ENCODE data around the gene CATSPERZ. TPM values are rescaled to one million over a fixed set of nuclear protein-coding genes. Genes with fewer than 3 reads are reported as not detected.
A peak's percentile ranks its signal among the peaks of the same experiment; 100 is the strongest.

Gene CATSPERZ
- total and polyA plus RNA-seq, 2 of the 13 experiments (the other 11 are each of a cell fraction or from before 2014, with no cell fraction given), result 0.22 to 0.48 TPM

- TF ChIP-seq REST (IDR thresholded peaks at IDR 0.05; ENCODE audit: borderline replicate concordance in 1 of 2, low read depth in 1 of 2, low read length in 2 of 2), result no peak
- no peak for TF ChIP-seq SOX13 (IDR thresholded peaks at IDR 0.05)
- TF ChIP-seq SOX13 (CRISPR knock-in tag; conservative IDR thresholded peaks at IDR 0.05 in 1 of 2, IDR thresholded peaks at IDR 0.05 in 1 of 2), result no peak
- no peak for TF ChIP-seq PHB2 (IDR thresholded peaks at IDR 0.05; ENCODE audit: partially characterized antibody)
- no peak for TF ChIP-seq SRSF4 (IDR thresholded peaks at IDR 0.05; ENCODE audit: low read depth, low read length, poor library complexity, severe bottlenecking)
- no peak for TF ChIP-seq SALL1 (CRISPR knock-in tag; IDR thresholded peaks at IDR 0.05)
- no peak for TF ChIP-seq ZBTB37 (CRISPR knock-in tag; IDR thresholded peaks at IDR 0.05)
- TF ChIP-seq RBM39 (IDR thresholded peaks at IDR 0.05; ENCODE audit: low read depth, low read length, poor library complexity, severe bottlenecking), result peak; percentile 37
- no peak for TF ChIP-seq MEIS1 (CRISPR knock-in tag; IDR thresholded peaks at IDR 0.05; ENCODE audit: borderline replicate concordance)
- no peak for TF ChIP-seq DR1 (CRISPR knock-in tag; IDR thresholded peaks at IDR 0.05)
- no peak for TF ChIP-seq ARHGAP35 (CRISPR knock-in tag; IDR thresholded peaks at IDR 0.05; ENCODE audit: borderline replicate concordance)
- no peak for TF ChIP-seq CREB3 (CRISPR knock-in tag; IDR thresholded peaks at IDR 0.05)
- TF ChIP-seq KLF9 (CRISPR knock-in tag; IDR thresholded peaks at IDR 0.05; ENCODE audit: low read depth), result no peak
- no peak for TF ChIP-seq DMTF1 (CRISPR knock-in tag; IDR thresholded peaks at IDR 0.05)
- no peak; the same call in 1 of the 2 replicates for TF ChIP-seq REPIN1 (CRISPR knock-in tag; IDR thresholded peaks at IDR 0.05; ENCODE audit: borderline replicate concordance, low read depth)
- no peak for TF ChIP-seq ZNF564 (CRISPR knock-in tag; IDR thresholded peaks at IDR 0.05)
- TF ChIP-seq SNAPC2 (CRISPR knock-in tag; IDR thresholded peaks at IDR 0.05), result no peak
- no peak for TF ChIP-seq SAFB2 (CRISPR knock-in tag; IDR thresholded peaks at IDR 0.05; ENCODE audit: borderline replicate concordance, low read depth)
Observed at GRCh38 chr11:64284962-64285884, 14.9 kb upstream of the CATSPERZ start, which contains the start of gene GPR137 (continued).

Measured in HepG2 (cell line).